Uterus (tissue), 4 donors: ENCODE results near the gene PLXNB3. TPM values are rescaled to one million over a fixed set of nuclear protein-coding genes. Genes with fewer than 3 reads are reported as not detected.

Experiments
- DNase-seq, 2 donors: peaks; one replicate each; pipeline ENCODE4 v3.0.0-alpha.2; 2019 to 2020
- H3K27ac ChIP-seq, 2 donors: fragments of 200-600 bp; sonication (generic); 1 replicate in 1 of 2; 2 replicates in 1 of 2; pipeline ENCODE4 v1.5.1; 2016 to 2018
- H3K27me3 ChIP-seq, 2 donors: fragments of 200-600 bp; sonication (generic); one replicate each; pipeline ENCODE4 v1.5.1; 2018 to 2019; ENCODE audit warnings: control low read depth in 1 of 2
- H3K36me3 ChIP-seq, 2 donors: fragments of 200-600 bp; sonication (generic); one replicate each; pipeline ENCODE4 v1.5.1; 2019; ENCODE audit warnings: control low read depth in 1 of 2
- H3K4me1 ChIP-seq, 2 donors: fragments of 200-600 bp; sonication (generic); one replicate each; pipeline ENCODE4 v1.5.1; 2018 to 2019; ENCODE audit warnings: control low read depth in 1 of 2
- H3K4me3 ChIP-seq, 2 donors: fragments of 200-600 bp; sonication (generic); 1 replicate in 1 of 2; 2 replicates in 1 of 2; pipeline ENCODE4 v1.5.1; 2018 to 2019; ENCODE audit warnings: mild to moderate bottlenecking in 1 of 2
- H3K9me3 ChIP-seq, 2 donors: fragments of 200-600 bp; sonication (generic); one replicate each; pipeline ENCODE4 v1.5.1; 2019; ENCODE audit warnings: control low read depth in 1 of 2
- CTCF ChIP-seq, 4 experiments: fragments of 200-600 bp in 2 of 4; fragments of 450-650 bp in 2 of 4; sonication (generic) in 2 of 4; IDR thresholded peaks; one replicate each; pipeline ENCODE4 v1.5.1; 2016 to 2019; ENCODE audit warnings: antibody characterized with exemption in 4 of 4, mild to moderate bottlenecking in 2 of 4, moderate library complexity in 1 of 4
- POLR2A ChIP-seq, 2 donors: fragments of 450-650 bp; IDR thresholded peaks; one replicate each; pipeline ENCODE4 v1.6.1; 2016; ENCODE audit warnings: antibody characterized with exemption in 2 of 2, mild to moderate bottlenecking in 1 of 2, moderate library complexity in 1 of 2
- intact Hi-C: fragments of 100-400 bp; cut with DNase I; formaldehyde crosslinking; loops from one replicate; pipeline ENCODE4 v1.15.1; 2023; ENCODE audit warnings: low total_unique reads
- total RNA-seq, 4 donors: library from RNA; depleted of rRNA in 3 of 4; stranded (reverse); fragments of >200 nt in 3 of 4; gene quantifications; one replicate each; pipeline versions ENCODE4 v1.1.0 to v1.2.4, GENCODE V29; 2014 to 2023
- donor health status: DM: yes; HTN: yes; CAD: no.

Gene PLXNB3
- total RNA-seq, 4 donors from 2014 or later: 1.5 to 50.7 (median 5.1) TPM

GRCh38 chrX:153755136-153755535 is 8.9 kb upstream of the PLXNB3 start:
- H3K4me3 ChIP-seq: no peak overlapping the region
- H3K27ac ChIP-seq: no peak overlapping the region
- H3K9me3 ChIP-seq: no peaks in the 10 kb centered on the region
- intact Hi-C loops: no loop called here
- H3K27me3 ChIP-seq: no peaks in the 10 kb centered on the region
- DNase-seq: no peak
- no peaks in the 10 kb centered on the region for H3K36me3 ChIP-seq
- TF ChIP-seq POLR2A (IDR thresholded peaks at IDR 0.05) (no peak), CTCF (IDR thresholded peaks at IDR 0.05) (no peak)
- H3K4me1 ChIP-seq: no peaks in the 10 kb centered on the region

GRCh38 chrX:153761863-153762262 is 2.2 kb upstream of the PLXNB3 start:
- no peaks in the 10 kb centered on the region for H3K9me3 ChIP-seq
- TF ChIP-seq CTCF (IDR thresholded peaks at IDR 0.05) (no peak), POLR2A (IDR thresholded peaks at IDR 0.05) (no peak)
- H3K36me3 ChIP-seq: no peaks in the 10 kb centered on the region
- no peak for DNase-seq
- intact Hi-C loops: loop anchor here (5.0 kb wide), 1 partner anchor 190 kb away; no protein-coding TSS in a partner anchor
- H3K27ac ChIP-seq: no peak overlapping the region
- H3K4me1 ChIP-seq: no peaks in the 10 kb centered on the region
- H3K4me3 ChIP-seq: no peak overlapping the region
- H3K27me3 ChIP-seq: no peaks in the 10 kb centered on the region

DNA sequence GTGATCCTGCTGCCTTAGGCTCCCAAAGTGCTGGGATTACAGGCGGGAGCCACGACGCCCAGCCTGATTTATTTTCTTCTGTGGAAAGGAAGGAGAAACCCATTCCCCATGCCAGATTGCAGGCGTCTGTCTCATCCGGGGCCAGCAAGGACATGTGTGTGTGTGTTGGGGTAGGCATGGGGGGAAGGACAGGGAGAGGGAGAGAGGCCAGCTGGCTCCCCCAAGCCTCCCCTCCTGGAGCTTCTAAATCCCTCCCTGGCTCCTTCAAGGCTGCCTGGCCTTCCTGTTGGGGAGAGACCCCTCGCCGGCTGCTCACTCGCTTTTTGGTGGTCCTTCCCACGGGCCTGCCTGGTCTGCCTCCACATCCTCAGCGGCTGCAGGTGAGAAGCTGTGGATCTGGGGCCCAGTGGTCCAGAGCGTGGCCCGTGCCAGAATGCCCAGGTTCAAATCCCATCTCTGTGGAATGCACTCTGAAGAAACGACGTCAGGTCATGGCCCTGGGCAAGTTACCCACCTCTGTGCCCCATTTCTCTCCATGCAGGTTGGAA is 1.3 kb upstream of the PLXNB3 start:
- intact Hi-C loops: loop anchor here (5.0 kb wide), 1 partner anchor 190 kb away; no protein-coding TSS in a partner anchor
- TF ChIP-seq POLR2A (IDR thresholded peaks at IDR 0.05) (no peak), CTCF (IDR thresholded peaks at IDR 0.05) (no peak)

DNA sequence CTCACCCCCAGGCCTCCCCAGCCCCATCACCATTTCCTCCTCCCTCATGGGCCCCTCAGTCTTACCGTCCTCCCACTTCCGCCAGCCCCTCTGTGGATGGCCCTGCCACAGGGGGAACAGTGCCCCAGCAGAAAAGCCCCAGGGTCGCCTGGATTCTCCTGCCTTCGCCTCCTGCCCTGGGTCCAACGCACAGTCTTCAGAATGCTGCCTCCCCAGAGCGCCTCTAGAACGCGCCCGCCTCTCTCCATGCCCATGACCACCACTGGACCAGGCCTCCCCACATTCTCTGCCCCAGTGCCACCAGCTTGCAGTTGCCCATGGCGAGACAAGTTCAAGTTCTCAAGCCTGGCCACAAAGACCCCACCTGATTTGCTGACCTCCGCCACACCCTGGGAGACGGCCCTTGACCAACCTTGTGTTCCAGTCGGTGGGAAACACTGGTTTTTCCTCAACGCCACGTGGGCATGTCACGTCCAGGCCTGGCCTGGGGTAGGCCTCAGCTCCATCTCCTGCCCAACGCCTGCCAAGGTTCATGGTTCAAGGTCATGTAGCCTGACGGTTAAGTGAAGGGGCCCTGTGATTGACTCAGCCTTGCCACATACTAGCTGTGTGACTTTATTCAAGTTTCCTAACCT is 634 bp upstream of the PLXNB3 start:
- no peak overlapping the region for H3K27ac ChIP-seq
- no peak overlapping the region for H3K4me3 ChIP-seq
- no peaks in the 10 kb centered on the region for H3K27me3 ChIP-seq
- TF ChIP-seq CTCF (IDR thresholded peaks at IDR 0.05) (no peak), POLR2A (IDR thresholded peaks at IDR 0.05) (no peak)
- no peaks in the 10 kb centered on the region for H3K4me1 ChIP-seq
- peak; percentile 14 to 16 for DNase-seq
- H3K36me3 ChIP-seq: no peaks in the 10 kb centered on the region
- no peaks in the 10 kb centered on the region for H3K9me3 ChIP-seq
- intact Hi-C loops: loop anchor here (5.0 kb wide), 1 partner anchor 189 kb away; no protein-coding TSS in a partner anchor

More for the DNA sequence above, 1.3 kb upstream of the PLXNB3 start:
- no peaks in the 10 kb centered on the region for H3K27me3 ChIP-seq
- H3K27ac ChIP-seq: no peak overlapping the region
- no peaks in the 10 kb centered on the region for H3K4me1 ChIP-seq
- H3K9me3 ChIP-seq: no peaks in the 10 kb centered on the region
- no peak for DNase-seq
- no peak overlapping the region for H3K4me3 ChIP-seq
- no peaks in the 10 kb centered on the region for H3K36me3 ChIP-seq

DNA sequence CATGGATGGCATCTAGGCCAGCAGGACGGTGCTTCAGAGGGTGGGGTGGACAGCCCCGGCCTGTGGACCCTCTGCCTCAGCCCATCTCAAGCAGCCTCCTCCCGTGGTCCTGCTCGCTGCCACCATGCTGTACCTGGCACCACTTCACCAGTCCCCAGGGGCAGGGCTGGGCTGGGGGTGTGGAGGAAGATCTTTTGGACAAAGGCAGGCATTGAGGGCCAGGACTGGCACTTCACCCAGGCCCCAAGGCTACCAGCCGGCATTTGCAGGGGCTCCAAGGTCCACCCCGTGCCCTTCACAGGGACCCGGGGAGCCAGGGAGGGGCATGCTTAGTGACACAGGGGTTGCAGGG is 713 bp downstream of the PLXNB3 start:
- Histone ChIP-seq H3K4me1 (no peaks in the 10 kb centered on the region), H3K36me3 (no peaks in the 10 kb centered on the region), H3K27me3 (no peaks in the 10 kb centered on the region), H3K4me3 (peak overlapping the region in 1 of 2 donors; percentile 13), H3K27ac (peak overlapping the region in 1 of 2 donors; percentile 77), H3K9me3 (no peaks in the 10 kb centered on the region)
- intact Hi-C loops: loop anchor here (5.0 kb wide), 1 partner anchor 188 kb away; no protein-coding TSS in a partner anchor
- DNase-seq: peak; percentile 16 to 17
- TF ChIP-seq POLR2A (IDR thresholded peaks at IDR 0.05) (no peak), CTCF (IDR thresholded peaks at IDR 0.05) (no peak)
